Heart left ventricle (tissue), 13 donors: ENCODE results near the gene PHOX2B.

Source experiments
- POLR2A ChIP-seq, 2 donors: fragments of 450-650 bp; IDR thresholded peaks; one replicate each; pipeline ENCODE4 v1.6.1; 2017; ENCODE audit warnings: antibody characterized with exemption in 2 of 2, mild to moderate bottlenecking in 2 of 2, moderate library complexity in 2 of 2
- TF ChIP-seq, protein P1 (sequence below), 12 donors: fragments of 200-600 bp; sonication (generic) in 4 of 12; IDR thresholded peaks; one replicate each; pipeline versions ENCODE4 v1.5.0 to v1.8.0; 2018 to 2022; ENCODE audit warnings: antibody characterized with exemption in 12 of 12, mild to moderate bottlenecking in 5 of 12
- donor health status: ischemic (EF 13 %, LVEDD 7.1; RV severe dilation, severe dysfunction).
- donor health status: DM: no; HTN: yes; CAD: no.
- donor health status: DM: no; HTN: no; CAD: no.
- donor health status: ischemic (EF 25% LVEDD 6.9; RV normal size, moderate dysfunction).
- donor health status: ischemic (EF 25% LVEDD 5.7; RV mildly dilated, moderate dysfunction).
- donor health status: ischemic (EF 35%, LVEDD 5.7; RV mildly dilated, moderate dysfunction).
- donor health status: nonischemic (EF 11% LVEDD 7.7; RV severe dilation, severe dysfunction).
- donor health status: DM: yes; HTN: yes; CAD: no.
- donor health status: PGD.
- donor health status: ischemic (EF 29% LVEDD 5.4; RV normal size, mild dysfunction).
- donor health status: nonischemic (EF 23%, LVEDD 6.1; RV moderate dilation, normal function).

DNA sequence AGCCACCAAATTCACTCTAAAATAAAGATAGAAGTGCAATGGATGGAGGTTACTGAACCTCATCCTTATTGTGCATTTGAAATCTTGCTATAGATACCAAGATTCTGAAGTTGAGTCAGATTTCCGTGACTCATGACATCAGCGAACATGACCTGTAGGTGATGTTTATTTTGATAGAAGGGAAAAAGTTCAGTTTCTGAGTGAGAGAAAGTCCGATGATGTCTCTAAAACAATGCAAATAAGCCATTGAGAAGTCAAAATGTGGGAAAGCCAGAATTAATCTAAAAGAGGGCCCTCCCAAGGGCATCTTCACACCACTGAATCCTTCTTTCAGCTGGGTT lies 20.0 kb downstream of the PHOX2B start:
- TF ChIP-seq, protein P1, sequence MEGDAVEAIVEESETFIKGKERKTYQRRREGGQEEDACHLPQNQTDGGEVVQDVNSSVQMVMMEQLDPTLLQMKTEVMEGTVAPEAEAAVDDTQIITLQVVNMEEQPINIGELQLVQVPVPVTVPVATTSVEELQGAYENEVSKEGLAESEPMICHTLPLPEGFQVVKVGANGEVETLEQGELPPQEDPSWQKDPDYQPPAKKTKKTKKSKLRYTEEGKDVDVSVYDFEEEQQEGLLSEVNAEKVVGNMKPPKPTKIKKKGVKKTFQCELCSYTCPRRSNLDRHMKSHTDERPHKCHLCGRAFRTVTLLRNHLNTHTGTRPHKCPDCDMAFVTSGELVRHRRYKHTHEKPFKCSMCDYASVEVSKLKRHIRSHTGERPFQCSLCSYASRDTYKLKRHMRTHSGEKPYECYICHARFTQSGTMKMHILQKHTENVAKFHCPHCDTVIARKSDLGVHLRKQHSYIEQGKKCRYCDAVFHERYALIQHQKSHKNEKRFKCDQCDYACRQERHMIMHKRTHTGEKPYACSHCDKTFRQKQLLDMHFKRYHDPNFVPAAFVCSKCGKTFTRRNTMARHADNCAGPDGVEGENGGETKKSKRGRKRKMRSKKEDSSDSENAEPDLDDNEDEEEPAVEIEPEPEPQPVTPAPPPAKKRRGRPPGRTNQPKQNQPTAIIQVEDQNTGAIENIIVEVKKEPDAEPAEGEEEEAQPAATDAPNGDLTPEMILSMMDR (IDR thresholded peaks at IDR 0.05): no peak
- TF ChIP-seq POLR2A (IDR thresholded peaks at IDR 0.05): no peak
